GM21717 (cell line): Measurements from ENCODE around the gene PID1.
"Not testable (repeated sequence)": the region's sequence is repeated elsewhere in the genome, so short reads cannot be mapped to it uniquely, and the experiment has no call there.

ENCODE experiments used
- ATAC-seq: cut with Tn5 transposase; IDR thresholded peaks from one replicate; pipeline ENCODE4 v1.9.1; 2021; ENCODE audit warnings: mild to moderate bottlenecking, moderate library complexity; ENCODE audit not compliant: unreplicated experiment

PID1 gene

DNA sequence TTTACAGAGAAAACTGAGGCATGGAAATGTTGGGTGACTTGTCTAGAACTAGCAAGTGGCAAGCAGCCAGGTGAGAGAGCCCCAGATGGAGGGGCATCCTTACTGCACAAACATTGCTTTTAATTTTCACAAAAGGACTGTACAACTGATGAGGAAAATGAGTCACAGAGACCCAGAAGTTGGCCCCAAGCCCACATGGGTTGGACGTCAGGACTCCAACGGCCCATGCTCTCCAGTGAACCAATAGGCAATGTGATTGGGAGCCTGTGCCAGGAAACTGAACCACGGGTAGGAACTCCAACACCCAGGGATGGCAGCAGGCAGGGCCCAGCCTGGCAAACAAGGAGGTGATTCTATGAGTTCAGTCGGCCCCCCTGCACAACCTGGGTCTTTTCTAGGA, 50.8 kb downstream of the PID1 start:
- no peak for ATAC-seq

DNA sequence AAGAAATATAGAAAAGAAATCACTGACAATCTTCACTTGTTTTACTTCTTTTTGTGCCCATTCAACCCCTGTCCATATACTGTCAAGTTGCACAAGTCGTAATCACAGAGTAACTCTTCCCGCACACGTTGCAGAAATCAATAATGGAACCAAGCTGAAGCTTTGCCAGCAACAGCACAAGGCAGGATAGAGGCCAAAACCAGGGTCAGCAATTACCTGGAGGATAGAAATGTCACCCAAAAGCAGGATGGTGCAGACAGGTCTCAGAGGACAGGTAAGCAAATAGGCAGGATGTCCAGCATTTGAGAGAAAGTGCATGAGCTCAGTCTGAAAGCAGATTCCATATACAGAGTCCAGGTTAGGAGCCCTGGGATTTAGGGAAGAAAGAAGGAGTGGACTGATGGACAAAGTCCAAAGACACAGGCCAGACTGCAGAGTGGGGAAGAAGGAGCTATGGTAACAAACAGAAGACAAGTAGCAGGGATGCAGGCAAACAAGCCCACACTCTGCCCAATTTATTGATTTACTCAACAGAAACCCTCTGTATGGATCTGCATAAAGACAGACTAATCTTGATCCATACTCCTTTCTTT, 52.7 kb downstream of the PID1 start:
- no peak for ATAC-seq

DNA sequence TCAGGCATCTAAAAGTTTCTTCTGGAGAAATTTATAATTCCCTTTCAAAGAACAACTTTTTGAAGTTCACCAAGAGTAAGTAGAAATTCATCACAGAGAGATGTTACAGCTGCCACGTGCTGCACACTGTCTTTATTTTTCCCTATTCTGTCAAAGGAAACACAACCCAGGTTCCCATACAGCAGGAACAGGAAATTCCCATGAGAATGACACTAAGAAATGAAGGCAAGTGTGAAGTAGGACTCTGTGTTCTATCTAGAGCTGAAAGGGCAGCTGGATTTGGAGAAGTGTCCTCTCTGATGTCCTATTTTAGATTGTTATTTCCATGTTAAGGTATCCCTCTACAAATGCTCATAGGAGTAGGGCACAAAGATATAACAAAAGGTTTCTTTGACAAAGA, 58.8 kb downstream of the PID1 start:
- no peak for ATAC-seq

DNA sequence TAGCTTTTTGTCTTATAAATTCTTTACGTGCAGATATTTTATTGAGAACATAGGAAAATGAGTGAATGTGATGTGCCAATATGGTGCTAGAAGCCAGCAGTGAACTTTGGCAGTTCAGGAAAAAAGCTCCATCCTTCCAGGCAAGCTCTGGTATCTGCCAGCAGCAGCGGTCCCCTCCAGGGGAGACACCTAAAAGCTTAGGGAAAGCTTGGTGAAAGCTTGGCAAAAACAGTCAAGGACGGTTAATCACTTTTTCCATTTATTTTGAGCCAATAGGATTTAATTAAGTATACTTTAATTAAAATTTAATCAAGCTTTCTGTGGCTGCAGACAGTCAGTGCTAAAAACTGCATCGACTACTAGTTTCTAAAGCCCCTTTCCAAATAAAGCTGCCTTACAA, 60.4 kb downstream of the PID1 start:
- ATAC-seq: no peak

DNA sequence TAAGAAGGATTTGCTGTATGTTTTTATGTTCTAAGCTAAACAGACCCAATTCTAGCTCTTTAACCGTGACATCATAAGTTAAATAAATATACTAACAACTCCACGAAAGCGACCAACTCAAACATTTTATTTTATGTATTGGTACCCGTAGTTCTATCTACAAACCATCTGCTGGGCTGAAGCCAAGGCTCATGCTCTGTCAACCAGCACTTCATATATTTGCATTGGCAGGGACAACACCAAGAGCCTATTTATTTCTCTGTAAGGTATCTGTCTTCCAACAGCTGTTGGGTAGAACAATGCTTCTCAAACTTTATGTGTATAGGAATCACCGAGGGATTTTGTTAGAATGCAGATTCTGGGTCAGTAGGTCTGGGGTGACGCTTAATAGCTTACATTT, 64.5 kb downstream of the PID1 start:
- ATAC-seq: no peak

DNA sequence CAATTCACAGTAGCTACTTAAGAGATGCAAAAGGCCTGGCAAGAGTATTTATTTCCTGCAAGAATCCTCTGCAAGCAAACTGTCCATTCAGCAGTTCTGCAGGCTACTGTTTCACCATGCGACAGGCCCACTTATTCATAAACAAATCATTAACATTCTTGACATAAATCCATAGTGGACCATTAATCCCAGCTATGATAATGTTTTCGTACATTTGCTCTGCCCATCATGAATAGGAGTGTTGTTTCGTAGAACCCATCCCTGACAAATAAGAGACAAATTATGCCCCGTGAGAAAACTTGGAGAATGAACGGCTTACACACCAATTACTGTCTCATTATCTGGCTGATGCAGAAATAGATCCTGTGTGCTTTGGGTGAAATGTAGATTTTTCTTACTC, 65.4 kb downstream of the PID1 start:
- ATAC-seq: no peak

DNA sequence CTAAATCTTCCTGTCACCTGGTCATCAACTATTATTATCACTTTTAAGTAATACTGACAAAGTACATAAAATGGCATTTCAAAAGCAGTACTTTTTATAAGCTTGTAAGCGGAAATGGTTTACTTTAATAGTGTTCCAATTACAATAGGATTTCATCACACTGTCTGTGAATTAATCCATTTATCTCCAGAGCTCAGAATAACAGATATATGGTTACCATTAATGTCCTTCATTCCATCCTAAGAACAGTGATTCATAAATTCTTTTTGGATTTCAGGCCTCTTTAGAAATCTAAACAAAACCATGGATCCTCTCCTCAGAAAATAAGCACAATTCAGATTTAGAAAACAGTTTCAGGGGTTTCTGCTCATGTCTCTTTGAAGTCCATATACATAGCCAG, 68.4 kb downstream of the PID1 start:
- ATAC-seq: no peak

DNA sequence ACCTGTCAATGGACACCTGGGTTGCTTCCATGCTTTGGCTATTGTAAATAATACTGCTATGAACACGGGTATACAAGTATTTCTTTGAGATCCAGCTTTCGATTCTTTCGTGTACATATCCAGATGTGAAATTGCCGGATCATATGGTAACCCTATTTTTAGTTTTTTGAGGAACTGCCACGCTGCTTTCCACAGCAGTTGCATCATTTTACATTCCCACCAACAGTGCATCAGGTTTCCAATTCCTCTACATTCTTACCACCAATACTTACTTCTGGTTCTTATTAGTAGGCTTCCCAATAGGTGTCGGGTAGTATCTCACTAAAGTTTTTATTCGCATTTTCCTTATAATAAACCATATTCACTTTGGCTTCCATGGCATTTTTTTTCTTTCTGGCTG, 69.6 kb downstream of the PID1 start:
- no peak for ATAC-seq

DNA sequence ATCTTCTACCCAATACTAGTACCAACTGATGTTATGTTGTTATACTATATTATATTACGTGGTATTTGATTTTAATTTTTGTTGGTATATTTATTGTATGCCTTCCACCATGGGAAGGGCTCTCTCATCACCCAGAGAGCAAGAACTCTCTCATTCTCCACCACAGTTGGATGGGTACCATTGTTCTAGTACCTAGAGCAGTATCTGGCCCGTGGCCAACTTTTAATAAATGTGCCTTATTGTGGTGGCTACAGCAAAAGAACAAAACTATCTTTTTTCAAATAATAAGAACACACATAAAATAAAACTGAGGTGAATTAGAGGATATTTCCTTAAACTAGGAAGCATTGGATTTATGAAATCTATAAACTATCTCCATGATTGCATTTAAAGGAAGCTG, 71.8 kb downstream of the PID1 start:
- ATAC-seq: no peak

DNA sequence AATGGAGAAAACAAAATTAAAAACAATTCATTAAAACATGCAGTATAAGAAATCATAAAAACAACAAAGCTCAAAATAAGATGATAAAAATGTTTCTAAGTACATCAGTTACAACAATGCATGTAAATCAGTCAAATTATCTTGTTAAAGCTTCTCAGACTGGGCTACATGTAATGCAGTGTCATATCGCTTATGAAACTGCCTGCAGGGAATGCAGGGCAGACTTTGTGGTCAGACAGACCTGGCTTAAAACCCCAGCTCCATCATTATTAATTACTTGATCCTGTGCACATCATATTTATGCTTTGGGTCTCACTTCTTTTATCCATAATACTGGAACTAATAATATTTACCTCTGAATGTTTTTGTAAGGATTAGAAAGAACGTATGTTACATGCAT, 74.6 kb downstream of the PID1 start:
- no peak for ATAC-seq

DNA sequence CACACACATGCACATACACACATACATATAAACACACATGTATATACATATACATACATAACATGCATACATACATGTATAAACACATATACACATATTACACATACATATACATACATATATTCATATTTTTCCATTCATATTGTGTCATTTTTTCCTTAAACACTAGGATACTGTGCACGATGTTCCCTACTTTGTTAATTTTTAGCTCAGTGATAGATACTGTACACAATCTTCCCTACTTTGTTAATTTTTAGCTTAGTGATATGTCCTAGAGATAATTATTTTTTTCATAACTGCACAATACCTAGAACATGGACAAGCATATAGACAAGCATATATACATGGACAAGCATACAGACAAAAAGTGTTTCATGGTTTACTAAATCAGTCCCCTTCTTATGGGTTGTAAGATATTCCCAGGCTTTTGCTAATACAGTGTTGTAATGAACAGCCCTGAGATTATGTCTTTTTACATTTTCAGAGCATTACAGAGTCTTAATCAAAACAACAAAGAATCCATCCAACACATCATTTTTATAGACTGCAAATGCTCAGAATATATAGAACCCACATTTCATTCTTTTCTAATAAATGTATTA, 75.6 kb downstream of the PID1 start:
- no peak for ATAC-seq

DNA sequence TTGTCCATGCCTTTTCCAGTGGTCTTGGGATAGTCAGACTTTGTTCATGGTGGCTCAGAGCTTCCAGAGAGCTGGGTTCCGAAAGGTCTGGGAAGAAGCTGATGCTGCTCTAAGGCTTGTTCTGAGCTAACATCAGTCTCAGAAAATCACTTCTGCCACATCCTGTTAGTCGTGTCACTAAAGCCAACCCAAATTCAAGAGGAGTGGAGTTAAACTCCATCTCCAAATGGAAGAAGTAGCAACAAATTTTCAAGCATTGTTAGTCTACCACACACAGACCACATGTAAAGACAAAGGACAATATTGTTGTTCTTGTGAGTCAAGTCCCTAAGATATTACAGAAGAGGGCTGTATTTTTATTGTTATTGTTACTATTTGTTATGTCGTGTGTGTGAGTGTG, 77.8 kb downstream of the PID1 start:
- ATAC-seq: no peak

DNA sequence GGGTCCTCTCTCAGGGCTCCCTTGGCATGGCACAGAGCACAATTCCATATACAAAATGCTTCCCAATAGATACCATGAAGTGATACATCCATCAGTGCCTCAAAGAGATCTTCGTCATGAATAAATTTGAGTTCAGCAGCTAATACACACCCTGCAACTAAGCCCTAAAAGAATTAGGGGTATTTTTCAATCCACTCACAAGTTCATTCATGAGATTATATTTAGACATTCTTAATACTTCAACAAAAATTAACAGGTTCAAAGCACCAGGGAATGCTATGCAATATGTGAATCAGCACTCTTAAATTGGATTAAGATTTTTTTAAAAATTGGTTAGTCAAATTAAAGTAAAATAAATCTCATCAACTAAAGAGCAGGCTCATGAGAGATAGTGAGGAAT, 79.7 kb downstream of the PID1 start:
- ATAC-seq: no peak

DNA sequence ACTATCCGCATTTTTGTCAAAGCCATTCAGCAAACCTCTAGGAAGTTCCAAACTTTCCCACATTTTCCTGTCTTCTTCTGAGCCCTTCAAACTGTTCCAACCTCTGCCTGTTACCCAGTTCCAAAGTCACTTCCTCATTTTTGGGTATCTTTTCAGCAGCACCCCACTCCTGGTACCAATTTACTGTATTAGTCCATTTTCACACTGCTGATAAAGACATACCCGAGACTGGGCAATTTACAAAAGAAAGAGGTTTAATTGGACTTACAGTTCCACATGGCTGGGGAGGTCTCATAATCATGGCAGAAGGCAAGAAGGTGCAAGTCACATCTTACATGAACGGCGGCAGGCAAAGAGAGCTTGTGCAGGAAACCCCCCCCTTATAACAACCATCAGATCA, 84.0 kb downstream of the PID1 start:
- ATAC-seq: not testable (repeated sequence)

DNA sequence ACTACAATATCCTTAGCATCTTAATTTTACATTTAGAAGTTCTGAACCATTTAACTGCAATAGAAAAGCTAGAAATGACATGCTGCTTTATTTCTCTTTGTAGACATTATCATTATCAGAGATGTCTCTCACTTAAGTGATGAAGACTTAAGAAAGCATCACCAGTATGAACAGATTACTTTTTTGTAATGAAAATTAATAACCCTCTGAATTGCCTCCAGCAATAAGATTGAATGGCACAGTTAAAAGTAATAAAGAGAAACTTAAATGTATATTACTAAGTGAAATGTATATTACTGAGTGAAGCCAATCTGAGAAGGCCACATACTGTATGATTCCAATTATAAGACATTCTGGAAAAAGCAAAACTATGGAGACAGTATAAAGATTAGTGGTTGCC, 89.4 kb downstream of the PID1 start:
- no peak for ATAC-seq

DNA sequence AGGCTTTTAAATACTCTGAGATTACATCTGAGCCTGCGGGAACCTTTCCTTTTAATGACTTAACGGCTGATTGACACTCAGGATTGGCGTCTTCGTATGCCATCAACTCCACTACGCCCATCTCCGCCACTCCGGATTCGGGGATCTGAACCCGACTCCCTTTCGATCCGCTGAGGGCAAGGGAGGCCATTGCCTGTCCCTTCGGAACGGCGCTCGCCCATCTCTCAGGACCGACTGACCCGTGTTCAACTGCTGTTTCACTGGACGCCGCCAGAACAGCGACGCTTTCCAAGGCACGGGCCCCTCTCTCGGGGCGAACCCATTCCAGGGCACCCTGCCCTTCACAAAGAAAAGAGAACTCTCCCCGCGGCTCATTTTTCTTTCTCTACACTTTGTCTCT, 90.4 kb downstream of the PID1 start:
- ATAC-seq: no peak

DNA sequence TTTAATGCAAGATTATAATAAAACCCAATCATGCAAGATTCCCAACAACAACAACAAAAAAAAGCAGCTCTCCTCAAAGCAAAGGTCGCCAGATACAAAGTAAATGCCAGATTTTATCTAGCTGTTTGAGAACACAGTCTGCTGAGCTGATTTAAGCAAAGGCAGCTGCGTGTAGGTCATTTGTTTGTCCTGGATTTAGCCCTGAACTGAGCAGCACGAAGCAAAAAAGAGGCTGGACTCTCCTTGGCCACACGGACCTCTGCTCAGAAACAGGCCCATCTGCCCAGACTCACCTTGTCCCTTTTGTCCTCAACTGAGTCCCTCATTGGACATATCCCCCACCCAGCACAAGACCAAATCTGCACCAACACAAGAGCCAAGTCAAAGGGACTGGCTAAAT, 91.5 kb downstream of the PID1 start:
- ATAC-seq: no peak

DNA sequence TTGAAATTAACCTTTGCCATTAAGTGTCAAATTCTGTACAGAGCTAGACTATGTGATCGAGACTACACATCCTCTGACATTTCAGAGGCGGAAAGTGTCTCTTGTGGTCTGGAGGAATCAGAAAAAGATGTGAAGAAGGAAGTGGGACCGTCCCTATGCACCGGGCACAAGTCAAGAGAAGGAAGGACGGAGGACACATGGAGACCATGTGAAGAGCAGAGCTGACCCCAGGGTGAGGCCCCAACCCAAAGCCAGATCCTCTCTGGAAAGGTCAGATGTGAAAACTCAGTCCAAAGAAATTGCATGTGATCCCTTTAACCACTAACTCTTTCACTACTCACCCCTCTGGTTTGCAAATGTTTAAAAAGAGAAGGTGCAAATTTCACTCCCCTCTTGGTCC, 92.4 kb downstream of the PID1 start:
- ATAC-seq: no peak

DNA sequence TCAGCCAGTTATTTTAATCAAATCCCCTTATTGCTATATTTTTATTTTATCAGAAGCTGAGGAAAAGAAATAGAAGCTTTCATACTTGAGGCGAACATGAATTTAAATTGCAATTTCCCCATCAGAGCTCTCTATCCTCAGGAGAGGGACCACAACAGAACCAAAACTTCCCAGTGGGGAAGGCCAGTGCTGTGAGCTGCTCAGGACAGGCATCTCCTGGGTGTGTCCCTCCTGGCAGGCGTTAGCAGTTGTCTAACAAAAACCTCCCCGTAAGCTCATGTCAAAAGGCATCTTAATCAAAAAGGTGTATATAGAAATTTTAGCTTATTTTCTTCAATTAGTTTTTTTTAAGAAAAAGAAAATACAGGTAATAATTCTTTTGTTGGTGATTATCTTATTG, 93.0 kb downstream of the PID1 start:
- no peak for ATAC-seq

DNA sequence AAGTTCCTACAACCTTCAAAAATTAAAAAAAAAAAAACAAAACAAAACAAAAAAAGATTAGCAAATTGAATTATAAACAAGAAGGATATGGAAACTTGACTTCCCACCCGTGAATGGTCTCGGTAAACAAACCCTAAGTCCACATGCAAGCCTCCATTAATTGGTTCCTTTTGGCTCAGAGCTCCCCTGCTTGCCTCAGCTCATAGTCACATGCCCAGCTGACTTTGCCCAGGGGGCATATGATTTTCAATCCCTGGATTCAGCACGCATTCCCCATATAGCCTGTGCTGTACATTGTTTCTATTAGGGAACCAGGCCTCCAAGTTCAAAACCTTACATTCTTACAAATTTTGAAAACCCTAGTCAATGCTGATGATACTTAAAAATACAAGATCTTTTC, 95.0 kb downstream of the PID1 start:
- no peak for ATAC-seq

DNA sequence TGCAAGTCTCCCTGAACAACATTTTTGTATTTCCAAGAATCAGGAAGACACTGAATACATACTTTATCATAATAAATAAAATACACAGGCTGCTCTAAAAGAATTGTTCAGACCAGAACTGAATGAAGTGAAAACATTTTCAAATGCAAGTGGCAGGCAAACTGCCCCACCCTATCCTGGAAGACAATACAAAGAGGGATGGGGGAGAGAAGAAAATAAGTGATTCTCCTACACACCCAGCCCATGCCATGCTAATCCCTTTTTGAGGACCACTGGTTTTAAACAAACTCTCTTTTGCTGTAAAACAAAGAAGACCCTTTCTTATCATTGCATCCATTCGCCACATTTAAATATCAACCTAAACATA, 95.6 kb downstream of the PID1 start:
- no peak for ATAC-seq

DNA sequence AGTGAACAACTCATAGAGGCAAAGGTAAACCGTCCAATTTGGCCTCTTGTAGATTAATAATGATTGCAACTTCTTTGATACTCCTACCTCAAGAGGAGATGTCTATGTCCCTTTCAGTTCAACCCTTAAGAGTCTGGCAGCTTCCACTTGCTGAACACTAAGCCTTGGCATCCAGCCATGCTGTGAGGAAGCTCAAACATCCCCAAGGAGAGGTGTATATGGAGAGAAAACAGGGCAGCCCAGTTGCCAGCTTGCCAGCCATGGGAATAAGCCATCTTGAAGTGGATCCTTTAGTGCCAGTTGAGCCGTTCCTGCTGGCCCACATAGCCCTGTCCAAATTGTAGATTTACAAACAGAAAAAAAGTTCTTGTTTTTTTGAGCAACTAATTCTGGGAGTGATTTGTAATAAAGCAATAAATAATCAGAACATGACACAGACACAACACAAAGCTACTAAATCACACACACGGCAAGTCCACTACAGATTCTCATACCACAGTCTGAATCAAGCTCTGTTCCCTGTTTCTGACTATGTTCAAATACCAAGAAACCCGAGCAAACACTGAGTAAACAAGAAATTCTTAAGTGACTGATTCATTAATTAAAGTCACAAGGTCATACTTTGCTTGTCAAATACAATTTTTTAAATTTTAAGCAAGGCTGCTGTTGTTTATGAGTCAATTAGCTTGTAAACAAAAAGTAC, 96.1 kb downstream of the PID1 start:
- ATAC-seq: no peak

DNA sequence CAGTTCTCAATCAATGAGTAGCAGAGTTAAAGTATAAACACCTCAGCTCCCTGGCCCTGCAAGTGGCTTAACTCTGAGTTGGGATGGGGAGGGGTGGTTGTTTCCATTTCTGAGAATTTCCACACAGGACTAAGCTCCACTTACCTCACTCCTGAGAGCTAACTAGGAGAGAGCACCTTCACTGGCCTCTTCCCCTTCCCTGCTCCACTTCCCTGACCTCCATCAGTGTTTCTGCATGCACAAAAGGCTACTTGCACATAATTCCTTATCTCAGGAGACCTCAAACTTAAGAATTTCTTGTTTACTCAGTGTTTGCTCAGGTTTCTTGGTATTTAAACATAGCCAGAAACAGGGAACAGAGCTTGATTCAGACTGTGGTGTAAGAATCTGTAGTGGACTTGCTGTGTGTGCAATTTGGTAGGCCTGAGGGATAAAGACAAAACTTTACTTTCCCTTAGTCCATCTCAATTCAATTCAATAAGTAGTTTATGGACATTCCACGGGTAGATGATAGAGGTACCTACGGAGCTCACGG, 97.2 kb downstream of the PID1 start:
- ATAC-seq: no peak
